Tibial nerve (tissue), 4 donors: ENCODE measurements around the gene TDRD10. TPM values are rescaled to one million over a fixed set of nuclear protein-coding genes. Genes with fewer than 3 reads are reported as not detected.

Source experiments
- DNase-seq, 2 donors: peaks; one replicate each; pipeline ENCODE4 v3.0.0-alpha.2; 2019; ENCODE audit warnings: low spot score in 2 of 2
- H3K27ac ChIP-seq, 4 donors: fragments of 200-600 bp; sonication (generic) in 3 of 4; one replicate each; pipeline ENCODE4 v1.5.1; 2017 to 2019; ENCODE audit warnings: mild to moderate bottlenecking in 1 of 4
- H3K27me3 ChIP-seq, 2 donors: fragments of 200-600 bp; sonication (generic) in 1 of 2; one replicate each; pipeline versions ENCODE4 v1.5.1 to v1.6.0; 2017 to 2019
- H3K36me3 ChIP-seq, 3 donors: fragments of 200-600 bp; sonication (generic); one replicate each; pipeline ENCODE4 v1.5.1; 2018 to 2019
- H3K4me1 ChIP-seq, 4 donors: fragments of 200-600 bp; sonication (generic) in 3 of 4; one replicate each; pipeline ENCODE4 v1.5.1; 2017 to 2019
- H3K4me3 ChIP-seq, 4 donors: fragments of 200-600 bp; sonication (generic) in 3 of 4; one replicate each; pipeline ENCODE4 v1.5.1; 2017 to 2019; ENCODE audit warnings: mild to moderate bottlenecking in 1 of 4, moderate library complexity in 1 of 4
- H3K9me3 ChIP-seq, 4 donors: fragments of 200-600 bp; sonication (generic) in 3 of 4; one replicate each; pipeline ENCODE4 v1.5.1; 2017 to 2019
- EP300 ChIP-seq, 2 donors: sonication (generic); formaldehyde crosslinking; IDR thresholded peaks; one replicate each; pipeline ENCODE4 v1.6.1; 2017; ENCODE audit warnings: antibody characterized with exemption in 2 of 2, mild to moderate bottlenecking in 1 of 2
- POLR2A ChIP-seq, 2 donors: fragments of 450-650 bp; IDR thresholded peaks; one replicate each; pipeline ENCODE4 v1.6.1; 2017; ENCODE audit warnings: antibody characterized with exemption in 2 of 2, mild to moderate bottlenecking in 2 of 2, moderate library complexity in 2 of 2
- WGBS, 2 donors: methylation state at CpG; one replicate each; pipeline ENCODE4 v1.1.5; 2018; 5-methylcytosine and 5-hydroxymethylcytosine counted together
- total RNA-seq, 4 donors: library from RNA; depleted of rRNA; stranded (reverse); fragments of >200 nt; gene quantifications; one replicate each; pipeline ENCODE4 v1.1.0, GENCODE V29; 2016
- TF ChIP-seq, protein P1 (sequence below), 5 experiments: fragments of 200-600 bp in 3 of 5; fragments of 450-650 bp in 2 of 5; sonication (generic) in 3 of 5; IDR thresholded peaks; one replicate each; pipeline ENCODE4 v1.5.1; 2016 to 2019; ENCODE audit warnings: antibody characterized with exemption in 5 of 5, mild to moderate bottlenecking in 3 of 5, moderate library complexity in 2 of 5

The TDRD10 gene
- total RNA-seq, 4 donors from 2014 or later, result 6.7 to 9.0 (median 7.6) TPM

DNA sequence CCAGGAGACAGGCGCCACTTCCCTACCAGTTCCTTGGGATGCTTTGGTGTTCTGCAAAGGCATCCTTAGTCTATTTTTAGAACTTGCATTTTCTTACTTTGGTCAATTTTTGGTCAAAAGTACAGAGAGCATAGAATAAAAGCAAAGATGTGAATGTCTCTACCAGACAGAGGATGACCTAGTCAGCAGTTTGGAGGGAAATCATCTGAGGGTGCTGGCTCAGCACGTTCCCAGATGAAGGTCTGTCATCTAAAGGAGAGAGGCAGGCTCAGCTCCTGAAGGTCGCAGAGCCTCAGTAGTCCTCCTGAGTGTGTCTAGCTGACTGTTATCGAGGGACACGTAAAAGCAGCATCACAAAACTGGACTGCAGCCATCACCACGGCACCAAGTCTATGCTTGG, 80.9 kb downstream of the TDRD10 start:
- H3K9me3 ChIP-seq, result no peaks in the 10 kb centered on the region
- peaks cover 0 to 1% (median 0%) of the 10 kb centered on the region in 4 donors for H3K4me1 ChIP-seq
- H3K4me3 ChIP-seq, result no peak overlapping the region
- peaks cover 8 to 100% (median 54%) of the 10 kb centered on the region in 3 donors for H3K36me3 ChIP-seq
- WGBS, 2 donors, result 88 to 93% methylated on average over 6 of the region's 6 CpGs
- H3K27ac ChIP-seq, result no peak overlapping the region
- H3K27me3 ChIP-seq, result no peaks in the 10 kb centered on the region
- TF ChIP-seq POLR2A (IDR thresholded peaks at IDR 0.05), result no peak
- TF ChIP-seq EP300 (IDR thresholded peaks at IDR 0.05), result no peak
- TF ChIP-seq, protein P1, sequence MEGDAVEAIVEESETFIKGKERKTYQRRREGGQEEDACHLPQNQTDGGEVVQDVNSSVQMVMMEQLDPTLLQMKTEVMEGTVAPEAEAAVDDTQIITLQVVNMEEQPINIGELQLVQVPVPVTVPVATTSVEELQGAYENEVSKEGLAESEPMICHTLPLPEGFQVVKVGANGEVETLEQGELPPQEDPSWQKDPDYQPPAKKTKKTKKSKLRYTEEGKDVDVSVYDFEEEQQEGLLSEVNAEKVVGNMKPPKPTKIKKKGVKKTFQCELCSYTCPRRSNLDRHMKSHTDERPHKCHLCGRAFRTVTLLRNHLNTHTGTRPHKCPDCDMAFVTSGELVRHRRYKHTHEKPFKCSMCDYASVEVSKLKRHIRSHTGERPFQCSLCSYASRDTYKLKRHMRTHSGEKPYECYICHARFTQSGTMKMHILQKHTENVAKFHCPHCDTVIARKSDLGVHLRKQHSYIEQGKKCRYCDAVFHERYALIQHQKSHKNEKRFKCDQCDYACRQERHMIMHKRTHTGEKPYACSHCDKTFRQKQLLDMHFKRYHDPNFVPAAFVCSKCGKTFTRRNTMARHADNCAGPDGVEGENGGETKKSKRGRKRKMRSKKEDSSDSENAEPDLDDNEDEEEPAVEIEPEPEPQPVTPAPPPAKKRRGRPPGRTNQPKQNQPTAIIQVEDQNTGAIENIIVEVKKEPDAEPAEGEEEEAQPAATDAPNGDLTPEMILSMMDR (IDR thresholded peaks at IDR 0.05), result no peak
- DNase-seq, result no peak

DNA sequence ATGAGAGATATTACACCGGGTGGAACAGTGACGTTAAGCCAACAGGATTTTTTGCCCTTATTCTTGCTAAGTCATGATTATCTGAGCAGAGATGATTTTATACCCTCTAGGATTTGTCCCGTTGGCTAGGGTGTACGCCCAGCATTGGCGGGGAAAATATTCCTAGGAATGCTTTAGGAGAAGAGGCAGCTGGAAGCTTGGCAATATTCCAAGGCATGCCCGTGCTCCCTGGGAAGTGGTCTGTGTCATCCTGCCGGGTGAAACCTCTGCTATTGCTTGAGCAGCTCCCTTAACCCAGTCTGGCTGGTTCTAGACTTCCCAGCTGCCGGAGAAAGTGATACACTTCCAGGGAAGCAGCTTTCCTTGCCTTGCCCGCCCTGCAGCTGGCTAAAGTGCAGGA, 81.8 kb downstream of the TDRD10 start:
- no peaks in the 10 kb centered on the region for H3K27me3 ChIP-seq
- WGBS, 2 donors, result 64 to 65% methylated on average over 6 to 9 of the region's 9 CpGs
- peaks cover 8 to 100% (median 63%) of the 10 kb centered on the region in 3 donors for H3K36me3 ChIP-seq
- H3K4me1 ChIP-seq, result no peaks in the 10 kb centered on the region
- no peak overlapping the region for H3K4me3 ChIP-seq
- H3K27ac ChIP-seq, result no peak overlapping the region
- TF ChIP-seq, protein P1 (IDR thresholded peaks at IDR 0.05), result no peak
- no peak for TF ChIP-seq EP300 (IDR thresholded peaks at IDR 0.05)
- TF ChIP-seq POLR2A (IDR thresholded peaks at IDR 0.05), result no peak
- no peak for DNase-seq
- H3K9me3 ChIP-seq, result no peaks in the 10 kb centered on the region

DNA sequence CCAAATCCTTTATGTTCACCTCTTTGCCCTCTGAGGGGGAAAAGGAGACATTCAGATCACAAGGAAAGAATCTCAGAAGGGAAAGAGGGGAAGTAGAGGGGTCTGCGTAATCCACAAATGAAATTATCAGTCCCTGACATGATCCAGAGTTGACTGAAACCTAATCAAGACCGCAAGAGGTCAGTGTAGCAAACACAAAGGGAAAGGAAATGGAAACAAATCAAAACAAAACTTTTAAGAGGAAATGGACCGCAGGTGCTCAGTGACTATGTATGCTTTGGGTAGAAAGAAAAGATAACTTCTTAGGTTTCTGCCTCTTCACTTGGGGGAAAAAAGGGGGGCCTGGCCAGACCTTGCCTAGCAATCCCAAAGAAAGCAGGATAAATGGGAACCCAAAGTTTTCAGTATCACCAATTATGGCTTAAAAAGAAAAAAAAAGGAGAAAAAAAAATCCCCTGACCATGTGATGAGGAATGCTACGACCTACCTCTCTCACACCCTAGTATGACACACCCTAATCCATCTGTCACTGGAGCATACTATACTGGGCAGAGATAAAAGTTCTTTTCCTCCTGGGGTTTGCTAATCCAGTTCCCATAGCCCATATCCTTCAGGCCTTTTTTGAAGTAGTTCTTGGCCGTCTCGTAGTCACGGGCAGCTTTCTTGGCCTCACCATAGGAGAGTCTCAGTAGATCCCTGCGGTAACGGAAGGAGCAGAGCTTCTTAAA, 82.4 kb downstream of the TDRD10 start:
- no peaks in the 10 kb centered on the region for H3K9me3 ChIP-seq
- H3K27me3 ChIP-seq, result no peaks in the 10 kb centered on the region
- DNase-seq, result no peak
- H3K4me1 ChIP-seq, result no peaks in the 10 kb centered on the region
- whole genome bisulfite sequencing, 2 donors, result 81 to 86% methylated on average over 9 of the region's 9 CpGs
- TF ChIP-seq POLR2A (IDR thresholded peaks at IDR 0.05) (no peak), EP300 (IDR thresholded peaks at IDR 0.05) (no peak)
- TF ChIP-seq, protein P1 (IDR thresholded peaks at IDR 0.05), result no peak
- H3K27ac ChIP-seq, result no peak overlapping the region
- H3K36me3 ChIP-seq, result peaks cover 8 to 100% (median 69%) of the 10 kb centered on the region in 3 donors
- no peak overlapping the region for H3K4me3 ChIP-seq

DNA sequence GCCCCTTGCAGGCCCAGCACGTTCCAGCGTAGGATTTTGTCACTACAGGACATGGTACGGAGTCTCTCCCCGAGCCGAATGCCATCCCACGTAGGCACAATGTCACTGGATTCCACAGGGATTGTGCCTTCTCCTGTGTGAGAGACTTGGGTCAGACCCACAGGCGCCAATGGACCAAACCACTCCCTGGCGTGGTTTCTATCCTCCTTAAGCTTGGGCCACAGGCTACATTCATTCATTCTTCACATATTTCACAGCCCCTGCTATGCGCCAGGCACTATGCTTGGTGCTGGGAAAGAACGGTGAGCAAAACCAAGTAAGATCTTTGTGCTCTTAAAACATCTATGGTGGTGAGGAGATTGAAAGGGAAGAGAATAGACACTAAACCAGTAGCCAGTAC, 84.2 kb downstream of the TDRD10 start:
- TF ChIP-seq POLR2A (IDR thresholded peaks at IDR 0.05) (no peak), EP300 (IDR thresholded peaks at IDR 0.05) (no peak)
- TF ChIP-seq, protein P1 (IDR thresholded peaks at IDR 0.05), result no peak
- Histone ChIP-seq H3K36me3 (peaks cover 10 to 100% (median 68%) of the 10 kb centered on the region in 3 donors), H3K4me1 (no peaks in the 10 kb centered on the region), H3K4me3 (no peak overlapping the region), H3K27ac (no peak overlapping the region), H3K27me3 (no peaks in the 10 kb centered on the region), H3K9me3 (no peaks in the 10 kb centered on the region)
- DNase-seq, result no peak
- 87% methylated on average over 10 of the region's 10 CpGs for WGBS, 2 donors

DNA sequence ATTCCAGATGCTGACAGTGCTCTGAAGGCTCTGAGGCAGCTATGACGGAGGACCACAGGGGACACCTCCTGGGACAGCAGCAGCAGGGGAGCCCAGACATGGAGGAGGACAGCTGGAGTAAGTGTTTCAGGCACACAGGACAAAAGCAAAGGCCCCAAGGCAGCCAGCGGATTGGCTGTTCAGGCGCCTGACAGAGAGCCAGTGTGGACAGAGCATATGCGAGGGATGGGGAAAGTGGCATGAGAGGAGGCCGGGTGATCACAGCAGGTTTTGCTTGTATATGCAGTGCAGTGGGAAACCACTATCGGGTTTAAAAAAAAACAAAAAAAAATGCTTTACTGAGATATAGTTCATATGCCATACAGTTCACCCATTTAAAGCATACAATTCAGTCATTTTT, 84.6 kb downstream of the TDRD10 start:
- Histone ChIP-seq H3K4me3 (no peak overlapping the region), H3K36me3 (peaks cover 10 to 100% (median 69%) of the 10 kb centered on the region in 3 donors)

More for the DNA sequence above, 84.6 kb downstream of the TDRD10 start:
- Histone ChIP-seq H3K4me1 (no peaks in the 10 kb centered on the region), H3K9me3 (no peaks in the 10 kb centered on the region), H3K27ac (no peak overlapping the region), H3K27me3 (no peaks in the 10 kb centered on the region)
- DNase-seq, result no peak
- TF ChIP-seq EP300 (IDR thresholded peaks at IDR 0.05) (no peak), POLR2A (IDR thresholded peaks at IDR 0.05) (no peak)
- TF ChIP-seq, protein P1 (IDR thresholded peaks at IDR 0.05), result no peak
- 92% methylated on average over 6 of the region's 6 CpGs for WGBS, 2 donors
